ENCODE results near the gene AMPH. TPM values are rescaled to one million over a fixed set of nuclear protein-coding genes. Genes with fewer than 3 reads are reported as not detected.
A peak's percentile ranks its signal among the peaks of the same experiment; 100 is the strongest.
"Not testable (repeated sequence)": the region's sequence is repeated elsewhere in the genome, so short reads cannot be mapped to it uniquely, and the experiment has no call there.

Gene AMPH
- total and polyA plus RNA-seq, 2 of the 4 experiments (the other 2 are of a cell fraction) = 3.9 to 4.8 TPM

- H3K9me1 ChIP-seq (ENCODE audit: insufficient read depth, low read length); H2BK120ac ChIP-seq (ENCODE audit: low read depth, low read length); H3K4me1 ChIP-seq (ENCODE audit: control insufficient read depth, insufficient read depth, low read length); intact Hi-C loops (cut with micrococcal nuclease); H4K8ac ChIP-seq (ENCODE audit: low read depth in 2 of 2, low read length in 2 of 2); H3K9me3 ChIP-seq (ENCODE audit: control insufficient read depth, insufficient read depth, low read length); H4K91ac ChIP-seq (ENCODE audit: insufficient read depth, low read depth, low read length); H2AFZ ChIP-seq (replicated peaks; ENCODE audit: low read length, poor library complexity); H2BK5ac ChIP-seq (ENCODE audit: low read depth, low read length, poor library complexity, severe bottlenecking); H3K14ac ChIP-seq (replicated peaks; ENCODE audit: low read depth, low read length); H3K23ac ChIP-seq (ENCODE audit: low read depth, low read length); POLR2A ChIA-PET (ENCODE audit: unreplicated experiment); H4K5ac ChIP-seq (ENCODE audit: low read depth, low read length); in situ Hi-C loops (cut with MboI; ENCODE audit: low sequenced_read_pairs); BruUV-seq (replicated peaks); dilution Hi-C loops (cut with HindIII; ENCODE audit: low sequenced_read_pairs, unreplicated experiment); H2AK5ac ChIP-seq (ENCODE audit: low read depth, low read length); H3K79me1 ChIP-seq (ENCODE audit: low read depth in 1 of 2, low read length in 2 of 2); H3K18ac ChIP-seq (ENCODE audit: low read depth, low read length); H2BK20ac ChIP-seq (ENCODE audit: low read depth, low read length); H4K20me1 ChIP-seq (ENCODE audit: insufficient read depth, low read length); H3K36me3 ChIP-seq (ENCODE audit: control insufficient read depth, insufficient read depth, low read length); H3K27me3 ChIP-seq (ENCODE audit: control insufficient read depth, insufficient read depth, low read length); H2BK15ac ChIP-seq (ENCODE audit: low read depth, low read length); H3K4me2 ChIP-seq (ENCODE audit: low read depth, low read length); H3K9ac ChIP-seq (ENCODE audit: low read depth, low read length); H2AK9ac ChIP-seq (replicated peaks; ENCODE audit: low read depth, low read length, poor library complexity); DNase-seq; H3K56ac ChIP-seq (ENCODE audit: extremely low read depth, insufficient read depth, low read length); H3K4ac ChIP-seq (ENCODE audit: low read depth, low read length); H3K4me3 ChIP-seq (ENCODE audit: insufficient read depth, low read depth, low read length); H3K27ac ChIP-seq (ENCODE audit: insufficient read depth, low read length): not testable (repeated sequence)
- peak; percentile 57 for ATAC-seq (ENCODE audit: low read depth)
- WGBS, 2 experiments (ENCODE audit: extremely low coverage in 2 of 2, insufficient read length in 1 of 2) = no CpG with 5 or more reads among the region's 8 CpGs
- TF ChIP-seq CTCF (conservative IDR thresholded peaks at IDR 0.05; ENCODE audit: low read depth, low read length) = peak; percentile 39
- CTCF ChIA-PET = interaction anchor here (1.1 kb wide), 1 partner anchor 16 kb away, joined by 3 read pairs; no protein-coding TSS in a partner anchor
Observed at GRCh38 chr7:38354271-38354851, 276.8 kb downstream of the AMPH start.

GRCh38 chr7:38353431-38353881 is 277.7 kb downstream of the AMPH start:
- H3K27me3 ChIP-seq (ENCODE audit: control insufficient read depth, insufficient read depth, low read length); H3K14ac ChIP-seq (replicated peaks; ENCODE audit: low read depth, low read length); H3K9me1 ChIP-seq (ENCODE audit: insufficient read depth, low read length); H3K27ac ChIP-seq (ENCODE audit: insufficient read depth, low read length); H2BK15ac ChIP-seq (ENCODE audit: low read depth, low read length); H3K4me1 ChIP-seq (ENCODE audit: control insufficient read depth, insufficient read depth, low read length); POLR2A ChIA-PET (ENCODE audit: unreplicated experiment); in situ Hi-C loops (cut with MboI; ENCODE audit: low sequenced_read_pairs); H3K4me2 ChIP-seq (ENCODE audit: low read depth, low read length); H4K91ac ChIP-seq (ENCODE audit: insufficient read depth, low read depth, low read length); ATAC-seq (ENCODE audit: low read depth); BruUV-seq (replicated peaks); H2BK120ac ChIP-seq (ENCODE audit: low read depth, low read length); H3K23ac ChIP-seq (ENCODE audit: low read depth, low read length); H4K5ac ChIP-seq (ENCODE audit: low read depth, low read length); H2AK9ac ChIP-seq (replicated peaks; ENCODE audit: low read depth, low read length, poor library complexity); H3K4ac ChIP-seq (ENCODE audit: low read depth, low read length); H3K9me3 ChIP-seq (ENCODE audit: control insufficient read depth, insufficient read depth, low read length); H2BK5ac ChIP-seq (ENCODE audit: low read depth, low read length, poor library complexity, severe bottlenecking); H4K20me1 ChIP-seq (ENCODE audit: insufficient read depth, low read length); H3K9ac ChIP-seq (ENCODE audit: low read depth, low read length); H2AK5ac ChIP-seq (ENCODE audit: low read depth, low read length); H3K56ac ChIP-seq (ENCODE audit: extremely low read depth, insufficient read depth, low read length); H3K18ac ChIP-seq (ENCODE audit: low read depth, low read length); H3K79me1 ChIP-seq (ENCODE audit: low read depth in 1 of 2, low read length in 2 of 2); H3K4me3 ChIP-seq (ENCODE audit: insufficient read depth, low read depth, low read length); DNase-seq; H3K36me3 ChIP-seq (ENCODE audit: control insufficient read depth, insufficient read depth, low read length); intact Hi-C loops (cut with micrococcal nuclease); dilution Hi-C loops (cut with HindIII; ENCODE audit: low sequenced_read_pairs, unreplicated experiment); H2AFZ ChIP-seq (replicated peaks; ENCODE audit: low read length, poor library complexity); H4K8ac ChIP-seq (ENCODE audit: low read depth in 2 of 2, low read length in 2 of 2); H2BK20ac ChIP-seq (ENCODE audit: low read depth, low read length): not testable (repeated sequence)
- WGBS, 2 experiments (ENCODE audit: extremely low coverage in 2 of 2, insufficient read length in 1 of 2) = no CpG with 5 or more reads among the region's 7 CpGs
- CTCF ChIA-PET = interaction anchor here (1.1 kb wide), 1 partner anchor 15 kb away, joined by 3 read pairs; no protein-coding TSS in a partner anchor
